Neural crest cell (in vitro differentiated cells): Measurements from ENCODE around the gene TBCD. TPM values are rescaled to one million over a fixed set of nuclear protein-coding genes. Genes with fewer than 3 reads are reported as not detected.

ENCODE experiments used
- DNase-seq: peaks from one replicate; pipeline ENCODE4 v3.0.0; 2021; ENCODE audit warnings: low read depth, mixed read lengths, low spot score
- H3K27ac Mint-ChIP-seq: one replicate; pipeline ENCODE4 v1.8.0; 2021; ENCODE audit warnings: mild to moderate bottlenecking, mixed read lengths; ENCODE audit not compliant: unreplicated experiment
- H3K27me3 Mint-ChIP-seq: 2 replicates; pipeline ENCODE4 v1.8.0; 2021; ENCODE audit warnings: low read depth, mild to moderate bottlenecking, mixed read lengths
- H3K36me3 Mint-ChIP-seq: 2 replicates; pipeline ENCODE4 v1.8.0; 2021; ENCODE audit warnings: low read depth, mild to moderate bottlenecking, mixed read lengths
- H3K4me1 Mint-ChIP-seq: 2 replicates; pipeline ENCODE4 v1.8.0; 2021; ENCODE audit warnings: mixed read lengths
- H3K4me3 Mint-ChIP-seq: one replicate; pipeline ENCODE4 v1.8.0; 2021; ENCODE audit warnings: mild to moderate bottlenecking, mixed read lengths
- H3K9me3 Mint-ChIP-seq: 2 replicates; pipeline ENCODE4 v1.8.0; 2021; ENCODE audit warnings: mixed read lengths
- total RNA-seq: library from RNA; stranded (reverse); gene quantifications from 2 replicates; pipeline ENCODE4 v1.2.1, GENCODE V29; 2021
- TF ChIP-seq, protein P1 (sequence below): fragments of 200-600 bp; sonication (generic); conservative IDR thresholded peaks from 2 replicates; pipeline ENCODE4 v1.5.0; 2021; ENCODE audit warnings: antibody characterized with exemption, mild to moderate bottlenecking

Gene TBCD
- total RNA-seq, 1 donor from 2014 or later = 166 TPM

GRCh38 chr17:82970818-82971590, 219.1 kb downstream of the TBCD start:
- Mint-ChIP-seq H3K36me3 (no peaks in the 10 kb centered on the region), H3K27ac (no peak overlapping the region), H3K9me3 (no peaks in the 10 kb centered on the region), H3K27me3 (no peaks in the 10 kb centered on the region), H3K4me3 (no peak overlapping the region), H3K4me1 (no peaks in the 10 kb centered on the region)
- TF ChIP-seq, protein P1, sequence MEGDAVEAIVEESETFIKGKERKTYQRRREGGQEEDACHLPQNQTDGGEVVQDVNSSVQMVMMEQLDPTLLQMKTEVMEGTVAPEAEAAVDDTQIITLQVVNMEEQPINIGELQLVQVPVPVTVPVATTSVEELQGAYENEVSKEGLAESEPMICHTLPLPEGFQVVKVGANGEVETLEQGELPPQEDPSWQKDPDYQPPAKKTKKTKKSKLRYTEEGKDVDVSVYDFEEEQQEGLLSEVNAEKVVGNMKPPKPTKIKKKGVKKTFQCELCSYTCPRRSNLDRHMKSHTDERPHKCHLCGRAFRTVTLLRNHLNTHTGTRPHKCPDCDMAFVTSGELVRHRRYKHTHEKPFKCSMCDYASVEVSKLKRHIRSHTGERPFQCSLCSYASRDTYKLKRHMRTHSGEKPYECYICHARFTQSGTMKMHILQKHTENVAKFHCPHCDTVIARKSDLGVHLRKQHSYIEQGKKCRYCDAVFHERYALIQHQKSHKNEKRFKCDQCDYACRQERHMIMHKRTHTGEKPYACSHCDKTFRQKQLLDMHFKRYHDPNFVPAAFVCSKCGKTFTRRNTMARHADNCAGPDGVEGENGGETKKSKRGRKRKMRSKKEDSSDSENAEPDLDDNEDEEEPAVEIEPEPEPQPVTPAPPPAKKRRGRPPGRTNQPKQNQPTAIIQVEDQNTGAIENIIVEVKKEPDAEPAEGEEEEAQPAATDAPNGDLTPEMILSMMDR = no peak
- DNase-seq = no peak

DNA sequence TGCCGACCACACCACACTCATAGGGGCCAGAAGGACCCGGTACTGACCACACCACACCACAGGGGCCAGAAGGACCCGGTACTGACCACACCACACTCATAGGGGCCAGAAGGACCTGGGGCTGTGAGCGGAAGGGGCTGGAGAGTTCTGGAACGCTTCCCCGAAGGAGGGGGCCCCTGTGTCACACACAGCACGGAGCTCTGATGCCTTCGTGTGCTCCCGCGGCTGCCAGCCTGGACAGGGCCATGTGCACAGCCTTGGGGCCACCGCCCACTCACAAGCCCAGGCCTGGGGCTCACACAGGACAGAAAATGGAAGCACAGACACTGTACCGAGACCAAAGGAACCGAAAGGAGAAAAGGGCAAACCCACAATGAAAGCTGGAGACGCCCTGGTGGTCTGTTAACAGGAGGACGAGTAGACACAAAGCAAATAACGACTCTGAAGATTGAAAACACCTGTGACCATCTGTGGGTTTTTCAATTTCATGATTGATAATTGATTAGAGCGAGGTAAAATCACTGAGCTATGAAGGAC, 221.0 kb downstream of the TBCD start:
- no peaks in the 10 kb centered on the region for H3K27me3 Mint-ChIP-seq
- no peak for DNase-seq
- TF ChIP-seq, protein P1 = no peak
- H3K36me3 Mint-ChIP-seq = no peaks in the 10 kb centered on the region
- H3K4me3 Mint-ChIP-seq = no peak overlapping the region
- H3K27ac Mint-ChIP-seq = no peak overlapping the region
- H3K9me3 Mint-ChIP-seq = no peaks in the 10 kb centered on the region
- H3K4me1 Mint-ChIP-seq = no peaks in the 10 kb centered on the region

- DNase-seq = no peak
- no peaks in the 10 kb centered on the region for H3K27me3 Mint-ChIP-seq
- no peaks in the 10 kb centered on the region for H3K36me3 Mint-ChIP-seq
- H3K9me3 Mint-ChIP-seq = no peaks in the 10 kb centered on the region
- TF ChIP-seq, protein P1 = no peak
- no peak overlapping the region for H3K4me3 Mint-ChIP-seq
- no peak overlapping the region for H3K27ac Mint-ChIP-seq
- H3K4me1 Mint-ChIP-seq = no peaks in the 10 kb centered on the region
These were observed 221.7 kb downstream of the TBCD start for GRCh38 chr17:82973456-82974135.

GRCh38 chr17:82974136-82974952, 222.5 kb downstream of the TBCD start:
- no peak for DNase-seq
- Mint-ChIP-seq H3K4me1 (no peaks in the 10 kb centered on the region), H3K36me3 (no peaks in the 10 kb centered on the region), H3K9me3 (no peaks in the 10 kb centered on the region), H3K27me3 (no peaks in the 10 kb centered on the region), H3K4me3 (no peak overlapping the region), H3K27ac (no peak overlapping the region)
- TF ChIP-seq, protein P1 = no peak

GRCh38 chr17:82976982-82977488, 225.2 kb downstream of the TBCD start:
- H3K4me3 Mint-ChIP-seq = no peak overlapping the region
- H3K27me3 Mint-ChIP-seq = no peaks in the 10 kb centered on the region
- TF ChIP-seq, protein P1 = no peak
- H3K27ac Mint-ChIP-seq = peak overlapping the region; percentile 72
- peaks cover 2% of the 10 kb centered on the region for H3K9me3 Mint-ChIP-seq
- DNase-seq = no peak
- H3K36me3 Mint-ChIP-seq = peaks cover 6% of the 10 kb centered on the region
- H3K4me1 Mint-ChIP-seq = peaks cover 10% of the 10 kb centered on the region
